AG08395 (cell line): ENCODE measurements around the gene STX19.
A peak's percentile ranks its signal among the peaks of the same experiment; 100 is the strongest.

ENCODE experiments used
- DNase-seq: peaks from one replicate; pipeline ENCODE4 v3.0.0; 2012; ENCODE audit warnings: mixed read lengths, low spot score

The STX19 gene

DNA sequence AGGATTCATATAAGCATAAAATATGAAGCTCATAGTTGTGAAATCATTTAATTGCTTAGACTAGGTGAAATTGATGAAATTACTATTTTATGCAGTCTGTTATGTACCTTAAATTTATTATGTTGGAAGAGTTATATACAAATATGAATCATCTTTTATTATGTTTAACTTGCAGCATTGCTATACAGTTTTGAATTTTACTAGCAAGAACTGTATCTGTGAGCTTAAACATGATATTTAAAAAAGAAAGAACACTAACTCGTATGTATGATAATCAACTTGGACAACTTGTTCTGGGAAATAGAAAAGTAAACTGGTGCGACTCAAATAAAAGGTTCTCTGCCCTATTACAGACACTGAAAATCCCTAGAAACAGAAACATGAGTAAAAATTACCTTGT, 1.8 kb downstream of the STX19 start:
- DNase-seq = no peak

DNA sequence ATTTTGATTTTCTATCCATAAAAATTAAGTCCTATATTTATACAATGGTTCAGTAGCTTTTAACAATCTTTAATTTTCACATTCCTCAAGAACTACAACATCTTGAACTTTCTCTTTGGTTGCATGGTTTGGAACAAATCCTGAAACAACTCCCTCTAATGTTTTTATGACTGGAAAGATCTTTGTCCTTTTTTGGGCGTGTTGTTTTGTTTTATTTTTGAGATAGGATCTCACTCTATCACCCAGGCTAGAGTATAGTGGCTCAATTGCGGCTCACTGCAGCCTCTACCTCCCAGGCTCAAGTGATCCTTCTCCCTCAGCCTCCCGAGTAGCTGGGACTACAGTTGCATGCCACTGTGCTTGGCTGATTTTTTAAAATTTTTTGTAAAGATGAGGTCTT, 4.0 kb downstream of the STX19 start:
- DNase-seq = peak; percentile 10

GRCh38 chr3:94020293-94020692, 8.1 kb downstream of the STX19 start:
- no peak for DNase-seq

- no peak for DNase-seq
Measured at GRCh38 chr3:94019659-94020058, 8.7 kb downstream of the STX19 start.

DNA sequence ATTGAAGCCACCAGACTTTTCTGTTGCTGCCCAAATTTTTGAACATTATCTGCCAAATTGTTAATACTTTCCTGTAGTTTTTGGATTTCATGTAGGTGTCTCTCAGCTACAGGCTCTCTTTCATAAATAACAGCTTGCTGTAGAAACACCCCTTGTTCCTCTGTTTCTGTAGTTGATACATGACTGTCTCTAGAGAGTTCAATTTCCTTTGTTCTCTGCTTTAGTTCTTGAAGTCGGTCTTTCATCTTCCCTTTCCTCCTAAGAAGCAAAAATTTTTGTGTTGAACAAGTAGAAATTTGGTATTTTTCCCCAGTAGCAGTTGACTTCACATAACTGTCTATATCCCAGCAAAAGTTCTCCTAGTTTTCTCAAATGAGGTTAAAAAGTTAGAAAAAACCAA, 13.4 kb downstream of the STX19 start:
- no peak for DNase-seq

DNA sequence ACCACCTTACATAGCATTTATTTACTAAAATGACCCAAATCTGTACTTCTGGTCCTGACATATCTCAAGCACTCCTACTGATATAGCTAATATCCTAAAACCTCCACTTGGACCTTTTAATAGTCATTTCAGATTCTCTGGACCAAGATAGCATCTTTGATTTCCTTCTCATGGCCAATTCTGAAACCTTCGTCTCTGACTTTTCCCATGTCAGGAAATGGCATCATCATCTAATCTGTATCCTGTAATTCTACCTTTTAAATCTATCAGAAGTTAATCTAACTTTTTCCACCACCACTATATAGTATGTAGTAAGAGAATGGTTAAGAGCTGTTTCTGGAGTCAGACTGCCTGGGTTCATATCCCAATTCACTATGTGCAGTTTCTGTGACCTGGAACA, 16.2 kb downstream of the STX19 start:
- no peak for DNase-seq

DNA sequence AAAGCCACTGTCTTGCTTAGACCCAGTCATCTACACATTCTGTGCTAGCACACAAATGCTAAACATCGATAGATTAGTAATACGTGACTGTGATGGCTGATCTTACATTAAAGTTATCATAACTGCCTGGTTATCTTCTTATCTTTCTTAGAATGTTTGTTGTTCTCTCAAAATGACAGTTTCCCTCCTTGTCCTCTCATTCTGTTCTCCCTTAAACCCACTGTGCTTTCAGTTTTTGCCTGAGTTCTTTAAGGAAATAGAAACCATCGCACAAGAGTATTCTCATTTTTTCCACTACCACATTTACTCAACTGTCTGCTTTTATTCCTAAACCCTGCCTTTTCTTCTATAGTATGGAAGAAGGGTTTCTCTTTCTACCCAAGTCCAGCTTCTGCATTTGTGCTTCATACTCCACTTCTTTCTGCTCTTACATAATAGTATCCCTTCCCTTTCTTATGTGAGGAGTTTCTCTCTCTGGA, 17.1 kb downstream of the STX19 start:
- DNase-seq = no peak

GRCh38 chr3:94009608-94010007, 18.8 kb downstream of the STX19 start:
- no peak for DNase-seq

DNA sequence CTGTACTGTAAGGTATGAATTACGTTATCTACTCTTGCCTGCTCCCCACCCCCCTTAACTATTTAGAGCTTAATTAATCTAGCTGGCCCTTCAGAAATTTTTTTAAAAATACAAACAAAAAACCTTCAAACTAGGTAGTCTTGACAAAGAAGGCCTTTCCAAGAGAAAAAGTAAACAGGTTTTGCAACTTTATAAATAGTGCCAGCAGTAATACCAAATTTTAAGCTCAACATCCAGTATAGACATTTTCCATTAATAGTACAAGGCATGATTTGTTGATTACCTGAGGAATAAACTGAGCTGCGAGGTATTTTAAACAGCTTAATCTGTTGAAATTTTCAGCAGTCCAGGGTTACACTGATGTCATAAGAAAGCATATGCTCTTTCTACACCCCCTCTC, 20.1 kb downstream of the STX19 start:
- DNase-seq = no peak

DNA sequence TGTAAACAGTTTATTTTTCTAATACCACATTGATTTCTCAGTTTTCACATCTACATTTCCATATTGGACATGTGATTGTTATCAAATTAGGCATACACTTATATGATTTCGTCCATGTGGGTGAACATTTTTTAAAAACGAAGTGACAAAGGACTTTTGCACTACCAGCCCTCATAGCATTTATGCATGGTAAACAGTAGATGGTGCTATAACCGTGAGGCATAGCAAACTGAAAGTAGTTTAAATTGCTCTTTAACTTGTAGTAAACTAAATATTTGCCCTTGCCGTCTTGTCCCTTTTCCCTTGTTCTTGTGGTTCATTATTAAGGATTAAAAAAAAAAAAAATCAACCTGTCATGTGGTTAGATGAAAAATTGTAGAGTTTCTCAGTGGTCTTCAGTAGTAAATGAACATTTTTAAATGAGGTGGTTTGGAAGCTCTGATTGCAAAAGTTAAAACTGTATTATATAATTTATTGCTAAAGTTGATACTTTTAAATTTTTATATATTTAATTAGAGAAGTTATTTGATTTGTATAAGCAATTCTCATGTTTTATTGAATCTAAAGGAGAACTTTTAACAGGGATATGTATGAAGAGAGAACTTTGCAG, 24.0 kb downstream of the STX19 start:
- DNase-seq = peak; percentile 68

DNA sequence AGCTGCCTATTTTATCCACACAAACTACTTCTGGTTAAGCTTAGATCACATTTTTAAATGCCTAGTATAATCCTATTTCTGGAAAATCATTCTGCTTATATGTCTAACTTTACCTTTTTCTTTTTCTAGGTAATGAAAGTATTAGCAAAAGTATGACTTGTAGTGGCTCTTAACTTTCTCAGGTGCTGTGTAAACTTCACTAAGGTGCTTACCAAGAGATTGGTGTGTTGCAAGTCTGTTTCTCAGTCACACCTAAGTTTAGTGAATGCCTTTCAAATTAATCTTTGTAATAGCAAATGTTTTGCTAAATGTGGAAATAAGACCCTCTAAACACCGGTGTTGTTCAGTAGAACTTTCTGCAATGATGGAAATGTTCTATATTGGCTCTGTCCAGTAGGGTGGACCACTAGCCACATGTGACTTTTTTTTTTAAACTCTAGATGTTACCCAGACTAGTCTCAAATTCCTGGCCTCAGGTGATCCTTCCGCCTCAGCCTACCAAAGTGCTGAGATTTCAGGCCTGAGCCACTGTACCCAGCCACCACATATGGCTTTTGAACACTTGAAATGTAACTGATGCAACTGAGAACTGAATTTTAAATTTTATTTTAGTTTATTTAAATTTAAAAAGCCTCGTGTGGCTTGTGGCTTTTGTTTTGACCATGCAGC, 26.4 kb downstream of the STX19 start:
- DNase-seq = no peak

GRCh38 chr3:94001191-94001590, 27.2 kb downstream of the STX19 start:
- DNase-seq = no peak

- no peak for DNase-seq
Measured at GRCh38 chr3:93994056-93994455, 34.3 kb downstream of the STX19 start.

GRCh38 chr3:93992207-93992606, 36.2 kb downstream of the STX19 start:
- no peak for DNase-seq

DNA sequence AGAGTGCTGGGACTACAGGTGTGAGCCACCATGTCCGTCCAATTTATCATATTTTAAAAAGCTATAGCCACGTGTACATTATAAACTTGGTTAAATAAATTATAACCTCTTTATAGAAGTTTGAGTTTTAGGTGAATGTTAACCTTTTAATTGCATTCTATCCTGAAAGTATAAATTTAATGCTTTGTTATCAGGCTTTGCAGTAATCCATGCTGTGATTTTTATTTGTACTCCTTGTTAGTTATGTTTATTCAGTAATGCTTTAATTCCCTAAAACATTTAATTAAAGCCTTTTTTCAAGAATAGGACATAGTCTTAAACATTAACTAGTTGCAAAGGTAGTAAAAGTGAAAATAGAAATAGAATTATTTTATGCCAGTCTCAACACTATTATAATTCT, 36.8 kb downstream of the STX19 start:
- DNase-seq = no peak

GRCh38 chr3:93989241-93989640, 39.2 kb downstream of the STX19 start:
- no peak for DNase-seq

GRCh38 chr3:93988764-93989163, 39.6 kb downstream of the STX19 start:
- DNase-seq = no peak

- DNase-seq = no peak
Measured at GRCh38 chr3:93988283-93988682, 40.1 kb downstream of the STX19 start.

DNA sequence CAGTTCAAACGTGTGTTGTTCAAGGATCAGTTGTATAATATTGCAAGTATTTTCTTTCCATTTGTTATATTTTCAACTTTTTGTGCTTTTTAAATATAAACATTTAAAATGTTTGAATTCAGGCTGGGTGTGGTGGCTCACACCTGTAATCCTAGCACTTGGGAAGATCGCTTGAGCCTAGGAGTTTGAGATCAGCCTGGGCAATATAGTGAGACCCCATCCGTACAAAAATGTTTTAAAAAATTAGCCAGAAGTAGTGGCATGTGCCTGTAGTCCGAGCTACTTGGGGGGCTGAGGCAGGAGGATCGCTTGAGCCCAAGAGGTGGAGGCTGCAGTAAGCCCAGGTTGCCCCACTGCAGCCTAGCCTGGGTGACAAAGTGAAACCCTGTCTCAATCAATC, 43.8 kb downstream of the STX19 start:
- no peak for DNase-seq

DNA sequence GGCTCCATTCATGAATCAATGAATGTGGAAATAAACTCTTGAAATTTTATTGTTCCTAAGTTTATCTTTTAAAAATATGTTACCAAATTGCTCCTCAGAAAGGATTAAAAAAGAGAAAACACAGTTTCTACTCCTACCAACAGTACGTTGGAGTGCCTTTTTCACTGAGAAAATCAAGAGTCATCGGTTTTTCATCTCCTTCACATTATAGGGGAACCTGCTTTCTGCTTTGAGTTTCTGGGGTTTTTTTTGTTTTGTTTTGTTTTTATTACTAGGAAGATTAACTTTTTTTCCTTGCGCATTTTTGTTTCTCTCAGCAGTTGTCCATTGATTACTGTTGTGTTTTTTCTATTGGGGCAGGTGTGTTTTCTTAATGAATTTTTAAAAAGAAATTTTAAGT, 45.0 kb downstream of the STX19 start:
- DNase-seq = no peak

DNA sequence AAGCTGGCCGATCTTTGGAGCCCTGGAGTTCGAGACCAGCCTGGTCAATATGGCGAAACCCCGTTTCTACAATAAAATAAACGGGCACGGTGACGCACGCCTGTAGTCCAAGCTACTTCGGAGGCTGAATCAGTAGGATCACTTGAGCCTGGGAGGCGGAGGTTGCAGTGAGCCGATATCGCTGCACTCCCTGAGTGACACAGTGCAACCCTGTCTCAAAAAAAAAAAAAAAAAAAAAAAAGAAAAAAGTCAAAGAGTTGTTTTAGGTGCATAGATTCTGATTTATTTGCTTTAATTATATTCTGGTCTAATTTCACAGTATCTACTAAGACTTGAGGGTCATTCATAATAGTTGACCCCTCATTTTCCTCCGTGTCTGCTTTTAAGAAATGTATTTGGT, 46.7 kb downstream of the STX19 start:
- no peak for DNase-seq

GRCh38 chr3:93979850-93980676, 48.3 kb downstream of the STX19 start, which contains the start of gene ARL13B:
Gene ARL13B, plus strand, starts transcription at chr3:93980155. Its CDS starts 269 bp downstream, at chr3:93980424.
- DNase-seq = peak; percentile 98
